Esophagus mucosa (tissue), 1 donor: ENCODE measurements around the gene DCAF12L1. TPM values are rescaled to one million over a fixed set of nuclear protein-coding genes. Genes with fewer than 3 reads are reported as not detected.

Source experiments
- ATAC-seq: fragments of 200-7000 bp; cut with Tn5 transposase; one replicate; pipeline ENCODE4 v1.9.1; 2020
- total RNA-seq: library from RNA; stranded (reverse); gene quantifications from one replicate; pipeline ENCODE4 v1.2.4, GENCODE V29; 2023
- donor health status: DM: yes; HTN: yes; CAD: no.

Gene DCAF12L1
- not detected for total RNA-seq

- ATAC-seq = no peak
Observed at GRCh38 chrX:126552313-126553022, at the start of gene DCAF12L1. DCAF12L1 (minus strand) TSS chrX:126552814; CDS start chrX:126552608, 206 bp downstream.

- no peak for ATAC-seq
Observed at GRCh38 chrX:126580877-126581276, 28.3 kb upstream of the DCAF12L1 start.

GRCh38 chrX:126575911-126576310 lies 23.3 kb upstream of the DCAF12L1 start:
- ATAC-seq = no peak

GRCh38 chrX:126557151-126557550 lies 4.5 kb upstream of the DCAF12L1 start:
- no peak for ATAC-seq

GRCh38 chrX:126551725-126552312 lies 795 bp downstream of the DCAF12L1 start:
- ATAC-seq = no peak

GRCh38 chrX:126551306-126551705 lies 1.3 kb downstream of the DCAF12L1 start:
- ATAC-seq = no peak

GRCh38 chrX:126550816-126551215 lies 1.8 kb downstream of the DCAF12L1 start:
- no peak for ATAC-seq

- no peak for ATAC-seq
Observed at GRCh38 chrX:126509923-126510322, 42.7 kb downstream of the DCAF12L1 start.
